Smooth muscle cell (in vitro differentiated cells): ENCODE results near the gene NTNG1. TPM values are rescaled to one million over a fixed set of nuclear protein-coding genes. Genes with fewer than 3 reads are reported as not detected.

Experiments used
- DNase-seq: peaks from one replicate; lab custom pipeline; 2025; ENCODE audit not compliant: unreplicated experiment; lab: John Stamatoyannopoulos, UW
- H2AFZ ChIP-seq: fragments of 200-600 bp; sonication (generic); 2 replicates; pipeline ENCODE4 v1.6.0; 2016; ENCODE audit warnings: antibody characterized with exemption, low read depth, mild to moderate bottlenecking
- H3F3A ChIP-seq: fragments of 200-600 bp; sonication (generic); 2 replicates; pipeline ENCODE4 v1.6.0; 2017; ENCODE audit warnings: antibody characterized with exemption, low read depth
- H3K27ac ChIP-seq: fragments of 200-600 bp; sonication (generic); 2 replicates; pipeline ENCODE4 v1.5.1; 2016; ENCODE audit warnings: low read depth, mild to moderate bottlenecking
- H3K27me3 ChIP-seq: fragments of 200-600 bp; sonication (generic); 2 replicates; pipeline ENCODE4 v1.6.1; 2016; ENCODE audit warnings: low read depth, mild to moderate bottlenecking
- H3K36me3 ChIP-seq: fragments of 200-600 bp; sonication (generic); 2 replicates; pipeline ENCODE4 v1.5.1; 2016; ENCODE audit warnings: low read depth
- H3K4me1 ChIP-seq: fragments of 200-600 bp; sonication (generic); 2 replicates; pipeline ENCODE4 v1.5.1; 2016; ENCODE audit warnings: low read depth
- H3K4me2 ChIP-seq: fragments of 200-600 bp; sonication (generic); 2 replicates; pipeline ENCODE4 v1.6.0; 2016; ENCODE audit warnings: mild to moderate bottlenecking
- H3K4me3 ChIP-seq: fragments of 200-600 bp; sonication (generic); 2 replicates; pipeline ENCODE4 v1.5.1; 2016; ENCODE audit warnings: mild to moderate bottlenecking
- H3K79me2 ChIP-seq: fragments of 200-600 bp; sonication (generic); 2 replicates; pipeline ENCODE4 v1.6.0; 2016; ENCODE audit warnings: low read depth, mild to moderate bottlenecking
- H3K9ac ChIP-seq: fragments of 200-600 bp; sonication (generic); 2 replicates; pipeline ENCODE4 v1.6.0; 2016; ENCODE audit warnings: low read depth
- H3K9me3 ChIP-seq: fragments of 200-600 bp; sonication (generic); replicated peaks from 2 replicates; pipeline ENCODE4 v1.5.1; 2016; ENCODE audit warnings: low read depth
- H4K20me1 ChIP-seq: fragments of 200-600 bp; sonication (generic); 2 replicates; pipeline ENCODE4 v1.6.0; 2016; ENCODE audit warnings: low read depth
- CTCF ChIP-seq: fragments of 200-600 bp; sonication (generic); IDR thresholded peaks from 2 replicates; pipeline ENCODE4 v1.5.1; 2017; ENCODE audit warnings: borderline replicate concordance, mild to moderate bottlenecking, antibody characterized with exemption; ENCODE audit not compliant: insufficient read depth, poor library complexity, severe bottlenecking
- WGBS: methylation state at CpG from one replicate; pipeline ENCODE4 v1.1.7; 2016; ENCODE audit warnings: low lambda C conversion rate; 5-methylcytosine and 5-hydroxymethylcytosine counted together
- polyA plus RNA-seq: library from polyadenylated mRNA; unstranded; fragments of >200 nt; fragmentation: Nextera tagmentation; extraction: Ambion mirVana; gene quantifications from 2 replicates; pipeline ENCODE4 v1.2.1, GENCODE V29; 2016
- total RNA-seq: library from RNA; depleted of rRNA; stranded (reverse); fragments of >200 nt; gene quantifications from 2 replicates; pipeline ENCODE4 v1.2.3, GENCODE V29; 2014

NTNG1 gene
- total and polyA plus RNA-seq, 2 experiments from 2014 or later: 0.39 to 1.1 TPM

- Histone ChIP-seq H3K27me3 (no peaks in the 10 kb centered on the region), H3K9ac (no peak overlapping the region), H3K4me3 (no peak overlapping the region), H3K36me3 (no peaks in the 10 kb centered on the region), H4K20me1 (no peaks in the 10 kb centered on the region), H3K4me1 (no peaks in the 10 kb centered on the region), H3F3A (no peaks in the 10 kb centered on the region), H3K79me2 (no peaks in the 10 kb centered on the region), H2AFZ (no peak overlapping the region), H3K27ac (no peak overlapping the region), H3K9me3 (no peaks in the 10 kb centered on the region), H3K4me2 (no peak overlapping the region)
- no peak for DNase-seq
- TF ChIP-seq CTCF: no peak
- WGBS: 95% methylated on average over 2 of the region's 2 CpGs
Measured at GRCh38 chr1:107451715-107452114, 310.9 kb downstream of the NTNG1 start.

GRCh38 chr1:107454791-107455190, 314.0 kb downstream of the NTNG1 start:
- Histone ChIP-seq H3F3A (no peaks in the 10 kb centered on the region), H3K4me1 (no peaks in the 10 kb centered on the region), H3K9me3 (no peaks in the 10 kb centered on the region), H2AFZ (no peak overlapping the region), H3K36me3 (no peaks in the 10 kb centered on the region), H3K4me3 (no peak overlapping the region), H3K9ac (no peak overlapping the region), H3K79me2 (no peaks in the 10 kb centered on the region), H3K4me2 (no peak overlapping the region), H3K27ac (no peak overlapping the region), H3K27me3 (no peaks in the 10 kb centered on the region), H4K20me1 (no peaks in the 10 kb centered on the region)
- DNase-seq: no peak
- WGBS: 82% methylated on average over 4 of the region's 4 CpGs
- TF ChIP-seq CTCF: no peak

- no peak for TF ChIP-seq CTCF
Measured at GRCh38 chr1:107457989-107458388, 317.1 kb downstream of the NTNG1 start.

GRCh38 chr1:107459204-107459904, 318.5 kb downstream of the NTNG1 start:
- 84% methylated on average over 4 of the region's 4 CpGs for WGBS
- H3F3A ChIP-seq: no peaks in the 10 kb centered on the region
- H3K9ac ChIP-seq: no peak overlapping the region
- TF ChIP-seq CTCF: no peak
- no peak overlapping the region for H3K4me3 ChIP-seq
- no peak overlapping the region for H2AFZ ChIP-seq
- H3K9me3 ChIP-seq: no peaks in the 10 kb centered on the region
- no peaks in the 10 kb centered on the region for H3K36me3 ChIP-seq
- no peaks in the 10 kb centered on the region for H3K4me1 ChIP-seq
- H3K79me2 ChIP-seq: no peaks in the 10 kb centered on the region
- no peak overlapping the region for H3K27ac ChIP-seq
- H3K27me3 ChIP-seq: no peaks in the 10 kb centered on the region
- no peak overlapping the region for H3K4me2 ChIP-seq
- H4K20me1 ChIP-seq: no peaks in the 10 kb centered on the region
- DNase-seq: no peak

More at GRCh38 chr1:107457989-107458388, 317.1 kb downstream of the NTNG1 start:
- H3K36me3 ChIP-seq: no peaks in the 10 kb centered on the region
- no peaks in the 10 kb centered on the region for H3K9me3 ChIP-seq
- no peak for DNase-seq
- H3K9ac ChIP-seq: no peak overlapping the region
- H3K27ac ChIP-seq: no peak overlapping the region
- 87% methylated on average over 3 of the region's 3 CpGs for WGBS
- H3K4me3 ChIP-seq: no peak overlapping the region
- no peaks in the 10 kb centered on the region for H3F3A ChIP-seq
- no peaks in the 10 kb centered on the region for H3K27me3 ChIP-seq
- no peaks in the 10 kb centered on the region for H4K20me1 ChIP-seq
- H3K79me2 ChIP-seq: no peaks in the 10 kb centered on the region
- H3K4me1 ChIP-seq: no peaks in the 10 kb centered on the region
- H3K4me2 ChIP-seq: no peak overlapping the region
- H2AFZ ChIP-seq: no peak overlapping the region
